CD14-positive monocyte (primary cell): ENCODE measurements around the gene GRIN3A. TPM values are rescaled to one million over a fixed set of nuclear protein-coding genes. Genes with fewer than 3 reads are reported as not detected.

Source experiments
- DNase-seq, 3 donors: peaks; one replicate each; pipeline ENCODE4 v3.0.0-alpha.2; 2011 to 2022
- H2AFZ ChIP-seq: 2 replicates; pipeline ENCODE4 v1.6.0; 2012; ENCODE audit warnings: mild to moderate bottlenecking, low read depth, low read length, inconsistent platforms; ENCODE audit not compliant: insufficient read depth, poor library complexity, severe bottlenecking
- H3K27ac ChIP-seq, 2 donors: 1 replicate in 1 of 2; 2 replicates in 1 of 2; pipeline ENCODE4 v1.5.1; 2012 to 2013; ENCODE audit warnings: low read length in 2 of 2, control low read depth in 1 of 2, inconsistent platforms in 1 of 2, low read depth in 1 of 2, mild to moderate bottlenecking in 1 of 2
- H3K27me3 ChIP-seq, 2 donors: one replicate each; pipeline versions ENCODE4 v1.6.0 to v1.6.1; 2011 to 2013; ENCODE audit warnings: low read length in 2 of 2; ENCODE audit not compliant: control insufficient read depth in 2 of 2, insufficient read depth in 2 of 2
- H3K36me3 ChIP-seq, 2 donors: replicated peaks in 1 of 2; 1 replicate in 1 of 2; 2 replicates in 1 of 2; pipeline versions ENCODE4 v1.5.1 to v1.6.1; 2012 to 2013; ENCODE audit warnings: low read length in 2 of 2, control low read depth in 1 of 2, inconsistent platforms in 1 of 2, mild to moderate bottlenecking in 1 of 2; ENCODE audit not compliant: insufficient read depth in 2 of 2, control insufficient read depth in 1 of 2
- H3K4me1 ChIP-seq, 2 donors: 1 replicate in 1 of 2; 2 replicates in 1 of 2; pipeline versions ENCODE4 v1.5.1 to v1.6.1; 2012 to 2013; ENCODE audit warnings: low read length in 2 of 2, control low read depth in 1 of 2, inconsistent platforms in 1 of 2, mild to moderate bottlenecking in 1 of 2, moderate library complexity in 1 of 2; ENCODE audit not compliant: insufficient read depth in 2 of 2, control insufficient read depth in 1 of 2
- H3K4me2 ChIP-seq: replicated peaks from 2 replicates; pipeline ENCODE3; 2012; ENCODE audit warnings: low read length, moderate library complexity, mild to moderate bottlenecking; ENCODE audit not compliant: poor library complexity, severe bottlenecking; ENCODE audit errors: extremely low read depth
- H3K4me3 ChIP-seq, 3 experiments: fragments of 200-600 bp in 1 of 3; sonication (generic) in 1 of 3; replicated peaks in 1 of 3; 1 replicate in 2 of 3; 2 replicates in 1 of 3; pipeline ENCODE4 v1.5.1; 2011 to 2013; ENCODE audit warnings: low read length in 3 of 3, mild to moderate bottlenecking in 3 of 3, control low read depth in 2 of 3, low read depth in 2 of 3, inconsistent platforms in 1 of 3, moderate library complexity in 1 of 3
- H3K79me2 ChIP-seq: 2 replicates; pipeline ENCODE4 v1.6.0; 2012; ENCODE audit warnings: mild to moderate bottlenecking, control low read depth, inconsistent platforms, low read length, moderate library complexity; ENCODE audit not compliant: insufficient read depth
- H3K9ac ChIP-seq: 2 replicates; pipeline ENCODE4 v1.6.0; 2017; ENCODE audit warnings: low read length, mild to moderate bottlenecking; ENCODE audit not compliant: insufficient read depth, poor library complexity, severe bottlenecking
- H3K9me3 ChIP-seq, 2 donors: replicated peaks in 1 of 2; 1 replicate in 1 of 2; 2 replicates in 1 of 2; pipeline versions ENCODE4 v1.5.1 to v1.6.1; 2012 to 2013; ENCODE audit warnings: low read length in 2 of 2, control low read depth in 1 of 2; ENCODE audit not compliant: control insufficient read depth in 1 of 2, insufficient read depth in 1 of 2
- H4K20me1 ChIP-seq: 2 replicates; pipeline ENCODE4 v1.6.0; 2012; ENCODE audit warnings: mild to moderate bottlenecking, low read length, control low read depth, moderate library complexity; ENCODE audit not compliant: insufficient read depth
- H3K27ac Mint-ChIP-seq, 7 donors: one replicate each; pipeline ENCODE4 v1.8.0; 2020; ENCODE audit warnings: mild to moderate bottlenecking in 7 of 7, mixed read lengths in 7 of 7, moderate library complexity in 6 of 7, inconsistent platforms in 2 of 7
- H3K27me3 Mint-ChIP-seq, 3 donors: one replicate each; pipeline ENCODE4 v1.8.0; 2021 to 2022; ENCODE audit warnings: low read depth in 3 of 3, mild to moderate bottlenecking in 3 of 3, mixed read lengths in 3 of 3, moderate library complexity in 3 of 3, inconsistent platforms in 1 of 3
- H3K36me3 Mint-ChIP-seq, 2 donors: one replicate each; pipeline ENCODE4 v1.8.0; 2020; ENCODE audit warnings: mixed read lengths in 2 of 2, inconsistent platforms in 1 of 2, mild to moderate bottlenecking in 1 of 2
- H3K4me1 Mint-ChIP-seq: one replicate; pipeline ENCODE4 v1.8.0; 2020; ENCODE audit warnings: mild to moderate bottlenecking, mixed read lengths
- H3K4me3 Mint-ChIP-seq, 2 donors: one replicate each; pipeline ENCODE4 v1.8.0; 2020; ENCODE audit warnings: mild to moderate bottlenecking in 2 of 2, mixed read lengths in 2 of 2, moderate library complexity in 1 of 2
- H3K9me3 Mint-ChIP-seq, 7 donors: one replicate each; pipeline ENCODE4 v1.8.0; 2020 to 2022; ENCODE audit warnings: mixed read lengths in 7 of 7, mild to moderate bottlenecking in 6 of 7, moderate library complexity in 6 of 7, inconsistent platforms in 2 of 7
- WGBS: methylation state at CpG from one replicate; pipeline ENCODE4 v1.1.5; 2013; ENCODE audit warnings: missing lambda C conversion rate; ENCODE audit not compliant: insufficient coverage; 5-methylcytosine and 5-hydroxymethylcytosine counted together
- intact Hi-C, 2 donors: fragments of 100-400 bp; cut with micrococcal nuclease; formaldehyde crosslinking; loops; one replicate each; pipeline versions ENCODE4 v1.15.0 to v1.15.1; 2023
- polyA plus RNA-seq, 3 donors: library from polyadenylated mRNA; depleted of rRNA in 1 of 3; unstranded in 2 of 3; stranded (reverse) in 1 of 3; fragments of 300-500 nt in 2 of 3; fragments of >200 nt in 1 of 3; fragmentation: Illumina TruSeq in 2 of 3; gene quantifications; 1 replicate in 2 of 3; 2 replicates in 1 of 3; pipeline ENCODE4 v1.2.3, GENCODE V29; 2012 to 2021
- TF ChIP-seq, protein P1 (sequence below): fragments of 200-600 bp; IDR thresholded peaks from one replicate; pipeline ENCODE4 v1.8.0; 2022; ENCODE audit warnings: antibody characterized with exemption, mild to moderate bottlenecking

GRIN3A gene
- polyA plus RNA-seq, 3 donors = 0.11 to 0.39 (median 0.16) TPM

DNA sequence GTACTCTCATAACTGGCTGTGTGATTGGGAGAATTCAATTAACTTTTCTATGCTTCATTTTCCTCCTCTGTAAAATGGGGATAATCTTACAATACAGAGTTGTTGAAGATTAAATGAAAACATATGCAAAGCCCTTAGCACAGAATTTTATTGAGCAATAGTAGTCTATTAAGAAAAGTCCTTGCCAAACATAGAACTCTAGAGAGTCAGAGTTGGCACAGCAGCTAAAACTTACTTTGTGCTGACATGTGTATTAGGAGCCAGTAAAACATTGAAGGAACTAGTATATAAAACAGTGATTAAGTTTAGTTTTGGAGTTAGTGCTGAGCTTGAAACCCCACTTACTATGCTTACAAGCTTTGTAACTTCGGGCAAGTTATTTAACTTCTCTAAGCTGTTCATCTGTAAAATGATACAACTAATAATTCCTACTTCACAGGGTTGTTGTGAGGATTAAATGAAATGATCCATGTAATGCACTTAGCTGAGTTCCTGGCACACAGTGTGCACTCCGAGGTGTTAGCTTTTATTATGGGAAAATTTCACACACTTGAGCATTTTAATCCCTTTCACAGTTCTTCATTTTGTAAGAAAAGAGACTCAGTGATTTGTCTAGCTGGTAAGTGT, 20.0 kb upstream of the GRIN3A start:
- Histone ChIP-seq H3K27me3 (no peaks in the 10 kb centered on the region), H3K27ac (no peak overlapping the region), H3K9me3 (no peaks in the 10 kb centered on the region), H4K20me1 (no peaks in the 10 kb centered on the region), H2AFZ (no peak overlapping the region), H3K36me3 (no peaks in the 10 kb centered on the region), H3K79me2 (no peaks in the 10 kb centered on the region), H3K4me2 (no peak overlapping the region), H3K4me1 (no peaks in the 10 kb centered on the region), H3K4me3 (no peak overlapping the region), H3K9ac (no peak overlapping the region)
- peaks cover 0 to 1% (median 0%) of the 10 kb centered on the region in 7 donors for H3K9me3 Mint-ChIP-seq
- H3K36me3 Mint-ChIP-seq = no peaks in the 10 kb centered on the region
- no peak overlapping the region for H3K27ac Mint-ChIP-seq
- TF ChIP-seq, protein P1, sequence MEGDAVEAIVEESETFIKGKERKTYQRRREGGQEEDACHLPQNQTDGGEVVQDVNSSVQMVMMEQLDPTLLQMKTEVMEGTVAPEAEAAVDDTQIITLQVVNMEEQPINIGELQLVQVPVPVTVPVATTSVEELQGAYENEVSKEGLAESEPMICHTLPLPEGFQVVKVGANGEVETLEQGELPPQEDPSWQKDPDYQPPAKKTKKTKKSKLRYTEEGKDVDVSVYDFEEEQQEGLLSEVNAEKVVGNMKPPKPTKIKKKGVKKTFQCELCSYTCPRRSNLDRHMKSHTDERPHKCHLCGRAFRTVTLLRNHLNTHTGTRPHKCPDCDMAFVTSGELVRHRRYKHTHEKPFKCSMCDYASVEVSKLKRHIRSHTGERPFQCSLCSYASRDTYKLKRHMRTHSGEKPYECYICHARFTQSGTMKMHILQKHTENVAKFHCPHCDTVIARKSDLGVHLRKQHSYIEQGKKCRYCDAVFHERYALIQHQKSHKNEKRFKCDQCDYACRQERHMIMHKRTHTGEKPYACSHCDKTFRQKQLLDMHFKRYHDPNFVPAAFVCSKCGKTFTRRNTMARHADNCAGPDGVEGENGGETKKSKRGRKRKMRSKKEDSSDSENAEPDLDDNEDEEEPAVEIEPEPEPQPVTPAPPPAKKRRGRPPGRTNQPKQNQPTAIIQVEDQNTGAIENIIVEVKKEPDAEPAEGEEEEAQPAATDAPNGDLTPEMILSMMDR = no peak
- intact Hi-C loops = no loop called here
- WGBS = no CpG with 5 or more reads among the region's 2 CpGs
- DNase-seq = no peak
- H3K4me1 Mint-ChIP-seq = no peaks in the 10 kb centered on the region
- H3K27me3 Mint-ChIP-seq = peaks cover 0 to 1% (median 0%) of the 10 kb centered on the region in 3 donors
- no peak overlapping the region for H3K4me3 Mint-ChIP-seq

DNA sequence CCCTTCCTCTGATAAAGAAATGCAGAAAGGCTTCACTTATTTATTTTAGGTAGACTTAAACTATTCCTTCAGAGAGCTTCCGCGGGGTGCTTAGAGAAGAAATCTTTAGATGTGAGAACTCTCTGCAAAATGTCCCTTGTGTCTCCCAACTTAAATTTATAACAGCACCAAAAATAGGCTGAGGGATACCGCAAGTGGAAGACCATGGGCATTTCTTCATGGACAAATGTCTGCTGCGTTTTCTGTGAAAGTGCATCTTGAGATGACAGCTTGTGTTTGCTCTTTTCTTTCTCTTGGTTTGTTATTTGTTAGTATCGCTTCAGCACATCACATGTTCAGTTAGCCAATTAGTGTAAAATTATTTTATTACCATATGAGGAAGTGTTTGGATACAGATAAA, 15.3 kb upstream of the GRIN3A start:
- Histone ChIP-seq H2AFZ (no peak overlapping the region), H4K20me1 (no peaks in the 10 kb centered on the region), H3K27ac (no peak overlapping the region), H3K79me2 (no peaks in the 10 kb centered on the region), H3K27me3 (no peaks in the 10 kb centered on the region), H3K36me3 (no peaks in the 10 kb centered on the region), H3K9ac (no peak overlapping the region), H3K4me2 (no peak overlapping the region), H3K4me1 (no peaks in the 10 kb centered on the region), H3K9me3 (no peaks in the 10 kb centered on the region), H3K4me3 (no peak overlapping the region)
- Mint-ChIP-seq H3K9me3 (peaks cover 0 to 1% (median 0%) of the 10 kb centered on the region in 7 donors), H3K4me3 (no peak overlapping the region), H3K36me3 (no peaks in the 10 kb centered on the region), H3K4me1 (no peaks in the 10 kb centered on the region), H3K27me3 (peaks cover 0 to 1% (median 0%) of the 10 kb centered on the region in 3 donors), H3K27ac (no peak overlapping the region)
- WGBS = no CpG with 5 or more reads among the region's 5 CpGs
- intact Hi-C loops = no loop called here
- TF ChIP-seq, protein P1 = no peak
- DNase-seq = no peak
